ENCODE data around the gene FREM2.

GRCh38 chr13:38777347-38778119 is 90.7 kb downstream of the FREM2 start:
- TF ChIP-seq SUZ12 (IDR thresholded peaks at IDR 0.05) (no peak), ARNT (IDR thresholded peaks at IDR 0.05) (no peak), HDGF (IDR thresholded peaks at IDR 0.05; ENCODE audit: borderline replicate concordance) (no peak)
